ENCODE data around the gene GALE.
"Not testable (repeated sequence)": the region's sequence is repeated elsewhere in the genome, so short reads cannot be mapped to it uniquely, and the experiment has no call there.

GALE gene

DNA sequence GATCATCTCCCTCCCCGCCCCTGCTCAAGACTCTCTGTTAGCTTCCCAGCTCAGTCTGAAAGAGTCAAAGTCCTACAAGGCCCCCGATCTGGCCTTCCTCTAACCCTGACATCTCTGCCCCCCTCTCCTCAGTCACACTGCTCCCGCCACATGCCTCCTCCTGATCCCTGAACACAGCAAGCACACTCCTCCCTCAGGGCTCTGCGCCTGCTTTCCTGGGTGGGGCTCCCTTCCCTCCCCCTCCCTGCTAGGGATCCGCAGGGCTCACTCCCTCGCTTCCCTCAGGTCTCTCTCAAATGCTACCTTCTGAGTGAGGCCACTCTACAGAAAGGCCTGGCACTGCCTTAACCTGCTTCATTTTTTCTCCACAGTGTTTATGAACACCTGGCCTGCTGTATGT, 5.7 kb upstream of the GALE start:
- Histone ChIP-seq H3K9ac (ENCODE audit: low read length) (no peak overlapping the region), H3K9me3 (ENCODE audit: low read length) (no peaks in the 10 kb centered on the region), H3K4me1 (ENCODE audit: insufficient read depth, low read length) (peaks cover 7% of the 10 kb centered on the region), H3K4me3 (ENCODE audit: low read depth in 1 of 2, low read length in 2 of 2) (no peak overlapping the region), H3K27ac (ENCODE audit: low read depth, low read length) (no peak overlapping the region), H3K27me3 (ENCODE audit: control insufficient read depth in 1 of 2, insufficient read depth in 2 of 2, low read length in 2 of 2) (no peaks in the 10 kb centered on the region), H3K36me3 (ENCODE audit: insufficient read depth, low read length) (peaks cover 31% of the 10 kb centered on the region)

DNA sequence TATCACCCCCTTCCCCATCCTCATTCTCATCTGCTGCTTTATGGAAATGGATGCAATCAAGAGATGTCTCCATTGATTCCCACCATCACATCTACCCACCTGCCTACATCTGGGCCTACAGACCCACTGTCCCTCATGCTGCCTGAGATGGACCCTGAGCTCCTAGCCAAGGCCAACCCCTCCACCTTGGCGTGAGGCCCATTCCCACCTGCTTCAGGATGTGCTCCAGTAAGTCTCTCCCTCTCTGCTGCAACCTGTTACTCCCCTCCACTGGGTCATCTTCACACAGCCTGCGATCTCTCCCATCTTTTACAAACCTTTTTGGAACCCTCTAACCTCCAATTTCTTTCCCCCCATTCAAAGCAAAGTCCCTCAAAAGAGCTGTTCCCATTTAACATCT, 4.5 kb upstream of the GALE start:
- no peak overlapping the region for H3K9ac ChIP-seq (ENCODE audit: low read length)
- H3K36me3 ChIP-seq (ENCODE audit: insufficient read depth, low read length), result peaks cover 24% of the 10 kb centered on the region
- no peak overlapping the region for H3K27ac ChIP-seq (ENCODE audit: low read depth, low read length)
- H3K4me1 ChIP-seq (ENCODE audit: insufficient read depth, low read length), result peaks cover 9% of the 10 kb centered on the region
- no peaks in the 10 kb centered on the region for H3K27me3 ChIP-seq (ENCODE audit: control insufficient read depth in 1 of 2, insufficient read depth in 2 of 2, low read length in 2 of 2)
- H3K4me3 ChIP-seq (ENCODE audit: low read depth in 1 of 2, low read length in 2 of 2), result no peak overlapping the region
- H3K9me3 ChIP-seq (ENCODE audit: low read length), result no peaks in the 10 kb centered on the region

DNA sequence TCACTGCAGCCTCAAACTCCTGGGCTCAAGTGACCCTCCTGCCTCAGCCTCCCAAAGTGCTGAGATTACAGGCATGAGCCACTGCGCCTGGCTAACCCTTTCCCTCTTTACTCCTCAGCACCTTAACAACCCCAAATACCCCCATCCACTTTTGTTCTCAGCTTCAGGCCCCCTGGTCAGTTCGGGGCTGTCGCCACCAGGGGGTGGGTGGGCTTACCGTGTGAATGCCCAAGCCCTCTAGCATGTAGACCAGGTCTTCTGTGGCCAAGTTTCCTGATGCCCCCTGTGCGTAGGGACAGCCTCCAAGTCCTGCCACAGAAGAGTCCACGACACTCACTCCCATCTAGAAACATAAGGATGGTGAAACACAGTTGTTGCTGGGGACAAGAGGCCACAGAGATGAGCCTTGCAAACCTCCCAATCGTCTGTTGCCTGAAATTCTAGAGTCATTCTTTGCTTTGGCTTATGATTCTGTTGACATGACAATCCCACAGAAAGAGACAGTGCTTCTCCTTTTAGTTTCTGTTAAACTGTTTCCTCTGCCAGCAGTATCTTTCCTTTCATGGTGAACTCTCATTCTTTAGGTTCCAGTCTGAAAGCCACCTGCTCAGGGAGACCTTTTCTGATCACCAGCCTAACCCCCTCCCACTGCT, 3.8 kb upstream of the GALE start:
- no peak overlapping the region for H3K27ac ChIP-seq (ENCODE audit: low read depth, low read length)
- no peak overlapping the region for H3K4me3 ChIP-seq (ENCODE audit: low read depth in 1 of 2, low read length in 2 of 2)
- H3K9ac ChIP-seq (ENCODE audit: low read length), result no peak overlapping the region
- H3K36me3 ChIP-seq (ENCODE audit: insufficient read depth, low read length), result peaks cover 24% of the 10 kb centered on the region
- H3K4me1 ChIP-seq (ENCODE audit: insufficient read depth, low read length), result peaks cover 16% of the 10 kb centered on the region
- no peaks in the 10 kb centered on the region for H3K27me3 ChIP-seq (ENCODE audit: control insufficient read depth in 1 of 2, insufficient read depth in 2 of 2, low read length in 2 of 2)
- H3K9me3 ChIP-seq (ENCODE audit: low read length), result no peaks in the 10 kb centered on the region

DNA sequence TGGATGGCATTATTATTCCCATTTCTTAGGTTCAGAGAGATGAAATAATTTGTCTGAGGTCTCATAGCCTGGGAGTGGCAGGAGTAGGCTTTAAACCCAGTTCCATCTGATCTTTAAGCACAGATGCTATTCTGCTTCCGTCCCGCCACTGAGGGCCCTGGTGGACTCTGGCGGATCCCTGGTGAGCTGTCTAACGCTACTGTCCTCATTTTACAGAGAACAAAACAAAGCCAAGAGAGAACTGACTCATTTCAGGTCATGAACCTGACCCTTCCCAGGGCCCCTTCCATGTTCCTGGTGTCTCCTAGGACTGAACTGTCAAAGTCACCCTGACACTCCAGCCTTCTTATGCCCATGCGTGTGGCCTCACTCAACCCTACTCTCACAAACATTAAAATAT, 3.1 kb upstream of the GALE start:
- H3K27me3 ChIP-seq (ENCODE audit: control insufficient read depth in 1 of 2, insufficient read depth in 2 of 2, low read length in 2 of 2), result no peaks in the 10 kb centered on the region
- peaks cover 18% of the 10 kb centered on the region for H3K4me1 ChIP-seq (ENCODE audit: insufficient read depth, low read length)
- no peak overlapping the region for H3K27ac ChIP-seq (ENCODE audit: low read depth, low read length)
- no peak overlapping the region for H3K4me3 ChIP-seq (ENCODE audit: low read depth in 1 of 2, low read length in 2 of 2)
- peaks cover 24% of the 10 kb centered on the region for H3K36me3 ChIP-seq (ENCODE audit: insufficient read depth, low read length)
- no peaks in the 10 kb centered on the region for H3K9me3 ChIP-seq (ENCODE audit: low read length)
- no peak overlapping the region for H3K9ac ChIP-seq (ENCODE audit: low read length)

DNA sequence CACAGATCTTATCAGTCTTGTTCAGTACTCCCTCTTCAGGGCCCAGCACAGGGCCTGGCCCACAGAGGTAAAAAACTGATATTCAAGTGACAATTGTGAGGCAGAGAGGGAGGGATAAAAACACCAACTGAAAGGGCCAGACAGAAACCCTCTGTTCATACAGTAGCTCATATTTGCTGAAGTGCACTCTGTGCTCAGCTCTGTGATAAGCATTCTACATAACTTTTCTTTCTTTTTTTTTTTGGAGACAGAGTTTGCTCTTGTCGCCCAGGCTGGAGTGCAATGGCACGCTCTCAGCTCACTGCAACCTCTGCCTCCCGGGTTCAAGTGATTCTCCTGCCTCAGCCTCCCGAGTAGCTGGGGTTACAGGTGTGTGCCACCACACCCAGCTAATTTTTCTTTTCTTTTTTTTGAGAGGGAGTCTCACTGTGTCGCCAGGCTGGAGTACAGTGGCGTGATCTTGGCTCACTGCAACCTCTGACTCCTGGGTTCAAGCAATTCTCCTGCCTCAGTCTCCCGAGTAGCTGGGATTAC, 2.3 kb upstream of the GALE start:
- peaks cover 22% of the 10 kb centered on the region for H3K36me3 ChIP-seq (ENCODE audit: insufficient read depth, low read length)
- H3K27ac ChIP-seq (ENCODE audit: low read depth, low read length); H3K4me3 ChIP-seq (ENCODE audit: low read depth in 1 of 2, low read length in 2 of 2): not testable (repeated sequence)

DNA sequence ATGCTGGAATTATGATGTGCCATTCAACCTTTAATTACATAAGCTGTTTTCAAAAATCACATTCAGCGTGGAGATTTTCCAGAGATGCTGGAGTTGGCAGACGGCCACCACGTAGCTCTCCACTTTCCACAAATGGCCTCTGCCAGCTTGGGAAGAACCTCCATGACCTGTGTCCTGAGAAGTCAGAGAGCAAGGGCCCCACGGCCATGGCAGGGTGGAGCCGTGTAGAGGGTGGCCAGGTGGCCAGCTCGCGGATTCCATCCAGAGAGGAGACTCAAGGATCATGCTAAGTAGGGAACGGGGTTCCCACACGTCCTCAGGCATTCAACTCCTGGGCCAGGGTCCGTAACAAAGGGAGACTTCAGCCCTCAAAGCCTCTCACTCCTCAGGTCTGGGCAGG, 1.3 kb upstream of the GALE start:
- H3K4me3 ChIP-seq (ENCODE audit: low read depth in 1 of 2, low read length in 2 of 2), result no peak overlapping the region
- no peak overlapping the region for H3K9ac ChIP-seq (ENCODE audit: low read length)
- H3K4me1 ChIP-seq (ENCODE audit: insufficient read depth, low read length), result peaks cover 18% of the 10 kb centered on the region
- peak overlapping the region; percentile 96 for H3K27ac ChIP-seq (ENCODE audit: low read depth, low read length)
- H3K9me3 ChIP-seq (ENCODE audit: low read length), result no peaks in the 10 kb centered on the region
- H3K36me3 ChIP-seq (ENCODE audit: insufficient read depth, low read length), result peaks cover 12% of the 10 kb centered on the region
- no peaks in the 10 kb centered on the region for H3K27me3 ChIP-seq (ENCODE audit: control insufficient read depth in 1 of 2, insufficient read depth in 2 of 2, low read length in 2 of 2)

More for the DNA sequence above, 2.3 kb upstream of the GALE start:
- H3K9me3 ChIP-seq (ENCODE audit: low read length); H3K27me3 ChIP-seq (ENCODE audit: control insufficient read depth in 1 of 2, insufficient read depth in 2 of 2, low read length in 2 of 2); H3K9ac ChIP-seq (ENCODE audit: low read length): not testable (repeated sequence)
- peaks cover 18% of the 10 kb centered on the region for H3K4me1 ChIP-seq (ENCODE audit: insufficient read depth, low read length)

DNA sequence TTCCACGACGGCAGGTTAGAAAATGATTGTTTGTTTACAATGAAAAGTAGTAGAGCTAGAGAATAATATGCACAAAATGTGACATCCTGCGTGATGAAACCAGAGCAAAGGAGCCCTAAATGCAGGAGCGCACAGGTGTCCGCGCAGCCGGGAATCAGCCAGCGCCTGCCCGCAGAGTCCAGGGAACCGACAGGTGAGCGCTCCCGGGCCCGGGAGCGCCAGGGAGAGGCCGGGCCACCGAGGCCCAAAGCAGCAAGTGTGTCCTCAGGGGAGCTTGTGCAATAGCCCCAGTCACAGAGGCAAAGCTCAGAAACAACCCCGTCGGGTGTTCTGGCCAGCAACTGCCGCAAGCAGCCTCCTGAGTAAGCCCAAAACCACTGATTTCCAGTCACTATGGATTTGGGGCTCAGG, 789 bp upstream of the GALE start:
- Histone ChIP-seq H3K9ac (ENCODE audit: low read length) (peak overlapping the region; percentile 84), H3K36me3 (ENCODE audit: insufficient read depth, low read length) (peaks cover 6% of the 10 kb centered on the region), H3K9me3 (ENCODE audit: low read length) (no peaks in the 10 kb centered on the region), H3K4me3 (ENCODE audit: low read depth in 1 of 2, low read length in 2 of 2) (peak overlapping the region; percentile 76 to 85), H3K27ac (ENCODE audit: low read depth, low read length) (peak overlapping the region; percentile 96), H3K27me3 (ENCODE audit: control insufficient read depth in 1 of 2, insufficient read depth in 2 of 2, low read length in 2 of 2) (no peaks in the 10 kb centered on the region), H3K4me1 (ENCODE audit: insufficient read depth, low read length) (peaks cover 18% of the 10 kb centered on the region)

DNA sequence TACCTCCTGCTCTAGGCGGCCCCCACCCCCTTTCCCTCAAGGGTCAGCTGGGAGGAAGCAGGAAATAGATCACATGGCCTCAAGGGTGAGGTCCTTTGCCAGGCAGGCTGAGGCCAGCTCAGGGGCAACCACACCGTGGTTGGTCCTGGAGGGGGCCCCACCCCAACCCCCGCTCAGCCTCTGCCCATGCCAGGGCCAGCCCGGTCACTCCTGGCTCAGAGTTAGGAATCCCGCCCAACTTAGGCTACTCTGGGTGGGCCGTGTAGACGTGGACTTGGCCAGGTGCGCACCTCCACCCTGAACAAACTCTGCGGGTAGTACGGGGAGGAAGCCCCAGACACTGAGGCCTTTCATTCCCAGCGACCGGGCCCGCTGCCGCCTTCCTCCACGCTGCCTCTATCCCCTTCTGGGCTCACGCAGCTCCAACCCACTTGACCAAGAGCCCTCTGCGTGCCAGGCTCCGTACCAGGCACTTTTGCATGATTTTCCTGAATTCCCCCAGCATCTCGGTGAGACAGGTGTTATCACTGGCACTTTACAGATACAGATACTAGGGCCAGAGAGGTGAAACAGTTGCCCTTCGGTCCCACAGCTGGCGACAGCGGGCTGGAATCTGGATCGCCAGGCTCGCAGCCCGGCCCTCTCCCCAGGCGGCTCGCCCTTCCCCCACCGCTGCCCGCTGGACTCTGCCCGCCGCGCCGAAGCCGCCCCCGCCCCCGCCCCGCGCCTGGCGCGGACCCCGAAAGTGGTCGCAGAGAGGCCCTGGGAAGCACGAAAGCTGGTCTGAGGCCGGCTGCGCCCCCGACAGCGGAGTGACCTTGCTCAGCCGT, 769 bp downstream of the GALE start:
- H3K36me3 ChIP-seq (ENCODE audit: insufficient read depth, low read length), result peaks cover 8% of the 10 kb centered on the region
- peaks cover 18% of the 10 kb centered on the region for H3K4me1 ChIP-seq (ENCODE audit: insufficient read depth, low read length)
- H3K9ac ChIP-seq (ENCODE audit: low read length), result no peak overlapping the region
- H3K27ac ChIP-seq (ENCODE audit: low read depth, low read length), result peak overlapping the region; percentile 96
- no peaks in the 10 kb centered on the region for H3K9me3 ChIP-seq (ENCODE audit: low read length)
- peak overlapping the region; percentile 73 to 85 for H3K4me3 ChIP-seq (ENCODE audit: low read depth in 1 of 2, low read length in 2 of 2)
- H3K27me3 ChIP-seq (ENCODE audit: control insufficient read depth in 1 of 2, insufficient read depth in 2 of 2, low read length in 2 of 2), result no peaks in the 10 kb centered on the region

DNA sequence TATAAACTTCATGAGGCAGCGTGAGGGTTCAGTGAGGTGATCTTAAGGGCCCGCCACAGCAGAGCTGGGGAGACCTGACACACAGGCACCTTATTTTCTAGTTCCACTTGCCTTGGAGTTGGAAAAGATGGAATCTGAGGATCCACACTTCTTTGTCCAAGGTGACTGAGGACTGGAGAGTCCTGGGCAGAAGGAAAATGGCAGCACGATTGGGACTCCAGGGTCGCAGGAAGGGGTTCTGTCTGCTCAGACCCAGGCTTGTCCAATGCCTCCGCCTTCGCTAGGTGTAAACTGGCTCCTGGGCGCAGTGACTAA, 1.3 kb downstream of the GALE start:
- Histone ChIP-seq H3K4me1 (ENCODE audit: insufficient read depth, low read length) (peaks cover 18% of the 10 kb centered on the region), H3K4me3 (ENCODE audit: low read depth in 1 of 2, low read length in 2 of 2) (peak overlapping the region; percentile 73 to 85), H3K36me3 (ENCODE audit: insufficient read depth, low read length) (peaks cover 8% of the 10 kb centered on the region), H3K9ac (ENCODE audit: low read length) (no peak overlapping the region), H3K27me3 (ENCODE audit: control insufficient read depth in 1 of 2, insufficient read depth in 2 of 2, low read length in 2 of 2) (no peaks in the 10 kb centered on the region), H3K27ac (ENCODE audit: low read depth, low read length) (peak overlapping the region; percentile 3), H3K9me3 (ENCODE audit: low read length) (no peaks in the 10 kb centered on the region)

DNA sequence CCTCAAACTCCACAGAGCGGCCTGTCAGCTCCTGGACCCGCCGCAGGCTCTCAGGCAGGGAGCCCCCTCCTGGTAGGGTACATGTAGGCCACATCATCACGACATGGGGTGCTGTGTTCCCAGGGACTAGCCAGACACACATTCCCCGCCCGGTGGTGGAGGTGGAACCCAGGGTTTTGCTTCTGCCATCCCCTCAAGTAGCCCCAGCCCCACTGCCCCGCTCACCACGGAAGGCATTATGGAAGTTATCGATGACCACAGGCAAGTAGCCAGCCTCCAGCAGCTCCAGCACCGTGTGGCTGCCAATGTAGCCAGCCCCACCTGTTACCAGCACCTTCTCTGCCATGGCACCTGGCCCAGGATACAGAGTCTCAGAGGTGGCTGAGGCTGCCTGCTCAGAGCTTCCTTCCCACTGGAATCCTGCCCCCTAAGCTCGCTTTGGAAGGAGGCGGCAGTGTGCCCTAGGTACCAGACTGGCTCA, 1.9 kb downstream of the GALE start:
- Histone ChIP-seq H3K9me3 (ENCODE audit: low read length) (no peaks in the 10 kb centered on the region), H3K4me3 (ENCODE audit: low read depth in 1 of 2, low read length in 2 of 2) (no peak overlapping the region), H3K9ac (ENCODE audit: low read length) (no peak overlapping the region), H3K27me3 (ENCODE audit: control insufficient read depth in 1 of 2, insufficient read depth in 2 of 2, low read length in 2 of 2) (no peaks in the 10 kb centered on the region), H3K4me1 (ENCODE audit: insufficient read depth, low read length) (peaks cover 18% of the 10 kb centered on the region), H3K27ac (ENCODE audit: low read depth, low read length) (no peak overlapping the region), H3K36me3 (ENCODE audit: insufficient read depth, low read length) (peaks cover 8% of the 10 kb centered on the region)

DNA sequence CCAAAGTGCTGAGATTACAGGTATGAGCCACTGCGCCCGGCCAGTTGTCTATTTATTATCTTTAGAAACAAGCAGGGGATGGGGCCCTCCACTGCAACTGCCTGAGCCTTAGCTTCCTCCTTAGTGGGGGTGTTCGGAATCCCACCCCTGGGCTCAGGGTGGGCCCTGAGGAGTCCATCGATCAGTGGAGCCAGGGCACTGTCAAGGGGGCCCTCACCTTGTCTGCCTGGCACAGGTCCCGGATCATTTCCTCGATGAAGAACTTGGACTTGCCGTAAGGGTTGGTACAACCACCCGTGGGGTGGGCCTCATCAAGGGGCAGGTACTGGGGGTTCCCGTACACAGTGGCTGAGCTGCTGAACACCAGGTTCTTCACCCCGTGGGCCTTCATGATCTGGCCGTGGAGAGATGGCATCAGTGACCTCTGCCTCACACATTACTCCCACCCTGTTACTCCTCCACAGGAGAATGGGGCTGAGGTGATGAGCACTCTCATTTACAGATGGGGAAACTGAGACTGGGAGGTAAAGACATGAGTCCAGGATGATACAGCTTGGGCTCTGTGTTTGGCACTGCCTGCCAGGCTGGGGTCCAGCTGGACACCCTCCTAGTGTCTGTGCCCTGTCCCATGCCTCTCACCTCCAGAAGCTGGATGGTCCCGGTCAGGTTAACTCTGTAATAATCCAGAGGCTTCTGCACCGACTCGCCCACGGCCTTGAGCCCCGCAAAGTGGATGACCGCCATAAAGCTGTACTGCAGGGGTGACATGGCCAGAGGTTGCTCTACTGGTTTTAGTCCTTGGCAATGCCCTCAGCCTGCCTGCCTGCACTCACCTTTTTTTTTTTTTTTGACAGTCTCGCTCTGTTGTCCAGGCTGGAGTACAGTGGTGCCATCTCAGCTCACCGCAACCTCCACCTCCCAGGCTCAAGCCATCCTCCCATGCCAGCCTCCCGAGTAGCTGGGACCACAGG, 2.8 kb downstream of the GALE start:
- Histone ChIP-seq H3K27ac (ENCODE audit: low read depth, low read length) (no peak overlapping the region), H3K36me3 (ENCODE audit: insufficient read depth, low read length) (peaks cover 12% of the 10 kb centered on the region), H3K4me1 (ENCODE audit: insufficient read depth, low read length) (peaks cover 27% of the 10 kb centered on the region), H3K27me3 (ENCODE audit: control insufficient read depth in 1 of 2, insufficient read depth in 2 of 2, low read length in 2 of 2) (no peaks in the 10 kb centered on the region), H3K4me3 (ENCODE audit: low read depth in 1 of 2, low read length in 2 of 2) (no peak overlapping the region), H3K9ac (ENCODE audit: low read length) (no peak overlapping the region), H3K9me3 (ENCODE audit: low read length) (no peaks in the 10 kb centered on the region)

Measured in muscle layer of colon (tissue), 2 donors.